Measurements from ENCODE around the gene FHIP1A. TPM values are rescaled to one million over a fixed set of nuclear protein-coding genes. Genes with fewer than 3 reads are reported as not detected.

The FHIP1A gene
- total and polyA plus RNA-seq, 2 of the 13 experiments (the other 11 are each of a cell fraction or from before 2014, with no cell fraction given) = 4.1 to 6.2 TPM

GRCh38 chr4:151428346-151428745 is 19.4 kb downstream of the FHIP1A start:
- intact Hi-C loops (cut with micrococcal nuclease; ENCODE audit: unreplicated experiment) = no loop called here
- CTCF ChIA-PET (ENCODE audit: low intra/inter-chr PET ratio, low total read pairs) = no interaction called here
- no peak overlapping the region for H3K4me2 ChIP-seq (ENCODE audit: low read depth, low read length)
- FAIRE-seq = no peak
- H3K79me2 ChIP-seq (ENCODE audit: insufficient read depth, low read length) = no peaks in the 10 kb centered on the region
- H3K27me3 ChIP-seq (ENCODE audit: control insufficient read depth in 1 of 2, insufficient read depth in 2 of 2, low read length in 2 of 2) = no peaks in the 10 kb centered on the region
- H3K4me3 ChIP-seq (replicated peaks in 1 of 3; ENCODE audit: insufficient read depth in 1 of 3, low read depth in 2 of 3, low read length in 3 of 3) = no peak overlapping the region
- no peak for ATAC-seq
- H3K9me3 ChIP-seq (ENCODE audit: low read length) = no peaks in the 10 kb centered on the region
- WGBS (ENCODE audit: low lambda C conversion rate) = 71% methylated on average over 3 of the region's 3 CpGs
- in situ Hi-C loops (cut with HindIII; ENCODE audit: extremely low pct_ligation_motif_present, low pct_unique_long_range_greater_than_20kb) = no loop called here
- no peaks in the 10 kb centered on the region for H3K4me1 ChIP-seq (ENCODE audit: insufficient read depth, low read length)
- no peak overlapping the region for H3K27ac ChIP-seq (ENCODE audit: extremely low read length, insufficient read depth, low read length)
- TF ChIP-seq ZNF383 (CRISPR knock-in tag; IDR thresholded peaks at IDR 0.05; ENCODE audit: borderline replicate concordance) (no peak), PCBP1 (IDR thresholded peaks at IDR 0.05; ENCODE audit: borderline replicate concordance, low read depth, low read length) (no peak), BRCA1 (CRISPR knock-in tag; IDR thresholded peaks at IDR 0.05) (no peak), SIN3B (IDR thresholded peaks at IDR 0.05; ENCODE audit: low read length) (no peak)
- BruUV-seq (replicated peaks) = no TSS peak
- H3K36me3 ChIP-seq (replicated peaks in 1 of 2; ENCODE audit: control insufficient read depth in 1 of 2, insufficient read depth in 2 of 2, low read length in 2 of 2) = no peaks in the 10 kb centered on the region
- POLR2A ChIA-PET = no interaction called here
- H2AFZ ChIP-seq (ENCODE audit: low read length) = no peak overlapping the region
- no peak overlapping the region for H3K9ac ChIP-seq (ENCODE audit: insufficient read depth, low read depth, low read length)
- DNase-seq (ENCODE audit: low spot score) = no peak
- no peaks in the 10 kb centered on the region for H4K20me1 ChIP-seq (ENCODE audit: insufficient read depth, low read length)

- no peaks in the 10 kb centered on the region for H3K36me3 ChIP-seq (replicated peaks in 1 of 2; ENCODE audit: control insufficient read depth in 1 of 2, insufficient read depth in 2 of 2, low read length in 2 of 2)
- no peaks in the 10 kb centered on the region for H3K79me2 ChIP-seq (ENCODE audit: insufficient read depth, low read length)
- no TSS peak for BruUV-seq (replicated peaks)
- 27% methylated on average over 1 of the region's 1 CpG for WGBS (ENCODE audit: low lambda C conversion rate)
- H3K4me1 ChIP-seq (ENCODE audit: insufficient read depth, low read length) = no peaks in the 10 kb centered on the region
- H3K9me3 ChIP-seq (ENCODE audit: low read length) = no peaks in the 10 kb centered on the region
- H3K9ac ChIP-seq (ENCODE audit: insufficient read depth, low read depth, low read length) = no peak overlapping the region
- no peak overlapping the region for H3K4me3 ChIP-seq (replicated peaks in 1 of 3; ENCODE audit: insufficient read depth in 1 of 3, low read depth in 2 of 3, low read length in 3 of 3)
- ChIA-PET CTCF (ENCODE audit: low intra/inter-chr PET ratio, low total read pairs) (no interaction called here), POLR2A (no interaction called here)
- in situ Hi-C loops (cut with HindIII; ENCODE audit: extremely low pct_ligation_motif_present, low pct_unique_long_range_greater_than_20kb) = no loop called here
- H2AFZ ChIP-seq (ENCODE audit: low read length) = no peak overlapping the region
- ATAC-seq (no peak), FAIRE-seq (no peak), DNase-seq (ENCODE audit: low spot score) (no peak)
- H3K27me3 ChIP-seq (ENCODE audit: control insufficient read depth in 1 of 2, insufficient read depth in 2 of 2, low read length in 2 of 2) = no peaks in the 10 kb centered on the region
- H3K27ac ChIP-seq (ENCODE audit: extremely low read length, insufficient read depth, low read length) = no peak overlapping the region
- no peaks in the 10 kb centered on the region for H4K20me1 ChIP-seq (ENCODE audit: insufficient read depth, low read length)
- intact Hi-C loops (cut with micrococcal nuclease; ENCODE audit: unreplicated experiment) = no loop called here
- no peak overlapping the region for H3K4me2 ChIP-seq (ENCODE audit: low read depth, low read length)
- TF ChIP-seq ZNF782 (CRISPR knock-in tag; IDR thresholded peaks at IDR 0.05; ENCODE audit: borderline replicate concordance) = no peak
- no peak for TF ChIP-seq FOXM1 (CRISPR knock-in tag; IDR thresholded peaks at IDR 0.05)
- no peak for TF ChIP-seq NFATC3 (CRISPR knock-in tag; IDR thresholded peaks at IDR 0.05)
- TF ChIP-seq ZNF260 (CRISPR knock-in tag; IDR thresholded peaks at IDR 0.05; ENCODE audit: borderline replicate concordance, low read depth) = no peak
- no peak for TF ChIP-seq ESRRA (CRISPR knock-in tag; IDR thresholded peaks at IDR 0.05; ENCODE audit: low read depth)
- no peak for TF ChIP-seq HOXA3 (CRISPR knock-in tag; IDR thresholded peaks at IDR 0.05)
- TF ChIP-seq ZNF318 (CRISPR knock-in tag; IDR thresholded peaks at IDR 0.05) = no peak
- TF ChIP-seq ZNF484 (CRISPR knock-in tag; IDR thresholded peaks at IDR 0.05; ENCODE audit: borderline replicate concordance, low read depth) = no peak
Observed at GRCh38 chr4:151429957-151430570, 21.1 kb downstream of the FHIP1A start.

Measured in HepG2 (cell line).